ENCODE data around the gene RRP1. TPM values are rescaled to one million over a fixed set of nuclear protein-coding genes. Genes with fewer than 3 reads are reported as not detected.
"Not testable (repeated sequence)": the region's sequence is repeated elsewhere in the genome, so short reads cannot be mapped to it uniquely, and the experiment has no call there.

RRP1 gene
- total RNA-seq, 1 donor from 2014 or later = 12.6 TPM

DNA sequence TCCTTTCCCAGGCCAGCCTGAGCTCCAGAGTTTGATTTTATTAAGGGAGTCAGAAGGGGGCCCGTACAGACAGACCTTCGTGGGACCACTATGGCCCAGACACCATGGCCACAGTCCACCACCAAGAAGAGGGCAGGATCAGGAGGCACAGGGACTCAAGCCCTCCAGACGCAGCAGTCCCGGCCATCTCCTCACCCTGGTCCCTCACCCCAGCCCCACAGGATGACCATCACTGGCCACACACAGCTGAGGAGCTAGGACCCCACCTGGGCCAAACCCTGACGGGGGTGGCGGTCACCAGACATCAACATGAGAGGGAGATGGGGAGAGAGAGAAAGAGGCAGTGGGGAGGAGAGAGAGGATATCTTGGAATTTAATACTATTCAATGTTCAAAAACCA lies 46.5 kb downstream of the RRP1 start:
- no peak for DNase-seq (ENCODE audit: low read depth in 2 of 2)

DNA sequence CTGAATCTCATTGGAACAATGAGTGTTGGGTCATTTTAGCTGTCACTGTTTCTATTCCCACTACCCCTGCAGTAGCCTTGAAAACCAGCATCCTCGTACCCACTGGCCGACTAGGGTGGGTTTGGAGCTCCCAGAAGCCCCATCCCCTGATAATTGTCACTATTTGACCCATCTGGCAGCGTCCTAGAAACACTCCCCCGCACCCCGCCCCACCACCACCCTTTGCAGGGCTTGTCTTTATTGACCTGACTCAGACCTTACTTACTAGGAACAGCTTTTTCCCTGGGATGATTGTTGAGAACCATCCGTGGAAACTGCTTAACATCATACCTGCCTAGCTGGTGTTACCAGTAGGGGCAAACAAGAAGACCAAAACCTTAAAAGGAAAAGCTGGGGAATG lies 47.2 kb downstream of the RRP1 start:
- no peak for DNase-seq (ENCODE audit: low read depth in 2 of 2)

- DNase-seq (ENCODE audit: low read depth in 2 of 2) = no peak
These were observed 50.9 kb downstream of the RRP1 start for GRCh38 chr21:43840259-43840658.

- DNase-seq (ENCODE audit: low read depth in 2 of 2) = no peak
These were observed 53.4 kb downstream of the RRP1 start for GRCh38 chr21:43842742-43843141.

DNA sequence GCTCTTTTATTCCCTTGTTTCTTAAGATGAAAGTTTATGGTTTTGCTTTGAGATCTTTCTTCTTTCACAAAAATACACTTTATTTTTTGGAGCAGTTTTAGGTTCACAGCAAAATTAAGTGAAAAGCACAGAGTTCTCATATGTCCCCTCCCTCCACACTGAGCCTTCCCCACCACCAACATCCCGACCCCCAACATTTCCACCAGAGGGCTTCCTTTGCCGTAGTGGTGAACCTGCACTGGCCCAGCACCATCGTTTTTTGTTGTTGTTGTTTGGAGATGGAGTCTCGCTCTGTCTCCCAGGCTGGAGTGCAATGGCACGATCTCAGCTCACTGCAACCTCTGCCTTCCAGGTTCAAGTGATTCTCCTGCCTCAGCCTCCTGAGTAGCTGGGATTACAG lies 55.5 kb downstream of the RRP1 start:
- DNase-seq (ENCODE audit: low read depth in 2 of 2) = not testable (repeated sequence)

DNA sequence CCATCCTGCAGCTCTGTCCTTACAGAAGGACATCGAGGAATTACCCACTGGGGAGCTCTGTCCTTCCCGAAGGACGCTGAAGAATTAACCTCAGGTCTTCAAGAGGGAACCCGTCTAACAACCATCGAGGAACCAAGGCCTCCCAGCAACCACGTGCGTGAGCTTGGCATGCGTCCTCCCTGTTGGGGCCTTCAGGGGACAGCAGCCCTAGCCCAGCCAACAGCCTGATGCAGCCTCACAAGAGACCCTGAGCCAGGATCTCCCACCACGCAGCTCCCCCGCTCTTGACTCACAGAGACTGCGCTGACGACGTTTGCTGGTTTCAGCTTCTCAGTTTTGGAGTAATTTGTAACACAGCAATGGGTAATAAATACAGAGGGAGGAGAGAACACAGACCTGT lies 56.0 kb downstream of the RRP1 start:
- no peak for DNase-seq (ENCODE audit: low read depth in 2 of 2)

- no peak for DNase-seq (ENCODE audit: low read depth in 2 of 2)
These were observed 57.1 kb downstream of the RRP1 start for GRCh38 chr21:43846430-43846829.

DNA sequence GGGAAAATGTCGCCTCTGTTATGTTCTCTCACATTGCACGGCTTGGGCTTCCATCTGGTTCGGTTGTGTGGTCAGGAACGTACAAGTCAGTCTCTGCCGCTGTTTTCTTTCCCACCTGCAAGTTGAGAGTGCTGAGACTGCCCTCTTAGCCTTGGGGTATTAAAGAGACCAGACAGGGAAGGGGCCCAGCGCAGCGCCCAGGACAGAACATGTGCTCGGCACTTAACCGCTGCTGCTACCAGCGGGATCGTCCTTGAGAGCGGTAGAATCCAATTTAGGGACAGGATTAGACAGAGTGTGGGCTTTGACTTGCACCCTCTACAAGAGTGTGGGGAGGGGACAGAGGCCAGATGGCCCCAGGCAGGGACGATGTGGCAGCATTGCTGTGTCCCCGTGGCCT lies 57.9 kb downstream of the RRP1 start:
- DNase-seq (ENCODE audit: low read depth in 2 of 2) = no peak

DNA sequence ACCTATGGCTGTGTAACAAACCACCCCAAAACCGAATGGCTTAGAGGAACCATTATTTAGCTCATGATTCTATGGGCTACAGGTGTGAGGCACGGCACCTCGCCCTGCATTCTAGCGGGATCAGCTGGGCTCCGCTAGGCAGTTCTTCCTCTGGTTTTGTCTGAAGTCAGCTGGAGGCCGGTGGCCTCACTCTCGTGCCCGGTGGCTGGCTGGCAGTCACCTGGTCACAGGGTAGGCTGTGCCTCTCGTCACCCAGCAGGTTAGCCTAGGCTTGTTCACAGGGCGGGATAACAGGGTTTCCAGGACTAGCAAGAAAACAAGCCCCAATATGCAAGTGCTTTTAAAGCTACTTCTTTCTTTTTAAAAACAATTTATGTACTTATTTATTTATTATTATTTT lies 59.4 kb downstream of the RRP1 start:
- DNase-seq (ENCODE audit: low read depth in 2 of 2) = no peak

GRCh38 chr21:43849532-43850299 lies 60.3 kb downstream of the RRP1 start:
- no peak for DNase-seq (ENCODE audit: low read depth in 2 of 2)

GRCh38 chr21:43850728-43851295 lies 61.4 kb downstream of the RRP1 start:
- no peak for DNase-seq (ENCODE audit: low read depth in 2 of 2)

GRCh38 chr21:43851593-43851992 lies 62.2 kb downstream of the RRP1 start:
- DNase-seq (ENCODE audit: low read depth in 2 of 2) = no peak

- no peak for DNase-seq (ENCODE audit: low read depth in 2 of 2)
These were observed 64.7 kb downstream of the RRP1 start for GRCh38 chr21:43853851-43854772.

Other genes starting within 250 kb of the RRP1 start
- gene HSF2BP, start 130.1 kb upstream of the RRP1 start, total RNA-seq = 0.26 and 0.38 TPM in 2 replicates
- 22.1 and 25.2 TPM in 2 replicates for gene RRP1B, start 130.0 kb upstream of the RRP1 start, total RNA-seq
- 20.5 and 35.5 TPM in 2 replicates for gene PDXK, start 70.4 kb upstream of the RRP1 start, total RNA-seq
- 15.4 and 17.6 TPM in 2 replicates for gene CSTB, start 13.3 kb upstream of the RRP1 start, total RNA-seq
- gene AGPAT3, start 75.6 kb downstream of the RRP1 start, total RNA-seq = 34.4 and 46.8 TPM in 2 replicates
- gene TRAPPC10, start 222.7 kb downstream of the RRP1 start, total RNA-seq = 16.7 and 23.5 TPM in 2 replicates